Erythroblast (primary cell): ENCODE measurements around the gene ATRNL1.

Source experiments
- GATA1 ChIP-seq: IDR thresholded peaks from 2 replicates; pipeline ENCODE4 v1.6.1; 2011; ENCODE audit warnings: low read depth, mild to moderate bottlenecking, control low read depth, low read length, moderate library complexity
- POLR2A ChIP-seq: IDR thresholded peaks from 2 replicates; pipeline ENCODE4 v1.6.1; 2011; ENCODE audit warnings: mild to moderate bottlenecking, low read length

DNA sequence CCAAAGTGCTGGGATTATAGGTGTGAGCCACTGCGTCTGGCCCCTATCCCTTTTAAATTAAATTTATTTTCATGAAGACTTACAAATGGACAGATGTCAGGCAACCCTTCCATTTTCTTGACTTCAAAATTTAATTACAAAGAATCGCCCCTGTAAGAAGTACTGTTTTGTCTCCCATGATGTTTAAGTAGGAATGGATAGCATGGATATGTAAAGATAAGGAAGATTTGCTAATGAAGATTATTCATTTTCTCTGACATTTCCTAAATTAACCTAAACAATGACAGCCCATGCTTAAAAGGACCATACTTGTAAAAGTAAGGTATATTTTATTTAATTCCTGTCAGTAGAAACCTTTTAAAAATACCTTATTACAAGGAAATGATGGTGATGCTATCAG lies 627.0 kb downstream of the ATRNL1 start:
- TF ChIP-seq POLR2A (no peak), GATA1 (no peak)
